Ishikawa (cell line): ENCODE results near the gene SP1.
A peak's percentile ranks its signal among the peaks of the same experiment; 100 is the strongest.

Experiments used
- CEBPB ChIP-seq: IDR thresholded peaks from 2 replicates; pipeline ENCODE4 v1.6.1; 2012
- CREB1 ChIP-seq: IDR thresholded peaks from 2 replicates; pipeline ENCODE4 v1.6.1; 2012; ENCODE audit warnings: low read depth
- EGR1 ChIP-seq: IDR thresholded peaks from 2 replicates; pipeline ENCODE4 v1.6.1; 2012
- EP300 ChIP-seq: IDR thresholded peaks from 2 replicates; pipeline ENCODE4 v1.6.1; 2012; ENCODE audit warnings: borderline replicate concordance
- FOXM1 ChIP-seq: IDR thresholded peaks from 2 replicates; pipeline ENCODE4 v1.6.1; 2012; ENCODE audit warnings: low read depth, borderline replicate concordance
- NFIC ChIP-seq: IDR thresholded peaks from 2 replicates; pipeline ENCODE4 v1.6.1; 2012
- RAD21 ChIP-seq: IDR thresholded peaks from 2 replicates; pipeline ENCODE4 v1.6.1; 2012; ENCODE audit warnings: low read depth
- TAF1 ChIP-seq: IDR thresholded peaks from 2 replicates; pipeline ENCODE4 v1.6.1; 2012; ENCODE audit warnings: low read depth, mild to moderate bottlenecking
- TCF12 ChIP-seq: IDR thresholded peaks from 2 replicates; pipeline ENCODE4 v1.6.1; 2012; ENCODE audit warnings: low read depth
- TEAD4 ChIP-seq: IDR thresholded peaks from 2 replicates; pipeline ENCODE4 v1.6.1; 2012
- YY1 ChIP-seq: IDR thresholded peaks from 2 replicates; pipeline ENCODE4 v1.6.1; 2012; ENCODE audit warnings: low read depth
- ZBTB7A ChIP-seq: IDR thresholded peaks from 2 replicates; pipeline ENCODE4 v1.6.1; 2012; ENCODE audit warnings: low read depth
- TF ChIP-seq, protein P1 (sequence below): IDR thresholded peaks from 2 replicates; pipeline ENCODE4 v1.6.1; 2012
- TF ChIP-seq, protein P2 (sequence below): IDR thresholded peaks from 2 replicates; pipeline ENCODE4 v1.6.1; 2012; ENCODE audit warnings: low read depth, mild to moderate bottlenecking
- TF ChIP-seq, protein P3 (sequence below): IDR thresholded peaks from 2 replicates; pipeline ENCODE4 v1.6.1; 2012

Gene SP1

DNA sequence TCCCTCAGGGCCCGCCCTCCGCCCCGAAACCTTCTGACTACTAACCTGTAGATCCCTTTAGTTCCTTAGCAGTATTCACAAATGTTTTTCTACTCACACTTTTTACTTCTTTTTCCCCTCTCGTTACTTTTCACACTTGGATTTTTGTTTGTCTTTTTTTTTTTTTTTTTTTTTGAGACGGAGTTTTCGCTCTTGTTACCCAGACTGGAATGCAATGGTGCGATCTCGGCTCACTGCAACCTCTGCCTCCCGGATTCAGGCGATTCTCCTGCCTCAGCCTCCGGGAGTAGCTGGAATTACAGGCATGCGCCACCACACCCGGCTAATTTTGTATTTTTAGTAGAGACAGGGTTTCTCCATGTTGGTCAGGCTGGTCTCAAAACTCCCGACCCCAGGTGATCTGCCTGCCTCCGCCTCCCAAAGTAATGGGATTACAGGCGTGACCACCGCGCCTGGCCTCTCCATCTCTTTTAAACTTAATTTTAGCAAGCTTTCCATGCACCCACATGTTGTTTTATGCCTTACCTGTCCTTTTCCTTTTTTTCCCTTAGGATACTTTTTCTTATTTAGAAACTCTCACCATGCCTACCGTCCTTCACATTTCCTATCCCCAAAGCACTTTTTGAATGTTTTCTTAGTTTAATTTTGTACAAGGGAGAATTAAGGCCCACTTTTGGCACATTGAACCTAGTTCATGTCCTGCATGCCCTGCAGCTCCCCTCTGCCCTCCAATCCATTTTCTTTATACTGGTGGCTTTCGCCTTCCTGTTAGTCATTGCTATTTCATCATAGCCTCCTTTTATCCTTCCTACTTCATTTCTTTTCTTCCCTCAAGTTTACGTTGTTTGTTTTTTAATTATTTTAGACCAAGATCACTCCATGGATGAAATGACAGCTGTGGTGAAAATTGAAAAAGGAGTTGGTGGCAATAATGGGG lies 1.1 kb downstream of the SP1 start:
- TF ChIP-seq TAF1: no peak

DNA sequence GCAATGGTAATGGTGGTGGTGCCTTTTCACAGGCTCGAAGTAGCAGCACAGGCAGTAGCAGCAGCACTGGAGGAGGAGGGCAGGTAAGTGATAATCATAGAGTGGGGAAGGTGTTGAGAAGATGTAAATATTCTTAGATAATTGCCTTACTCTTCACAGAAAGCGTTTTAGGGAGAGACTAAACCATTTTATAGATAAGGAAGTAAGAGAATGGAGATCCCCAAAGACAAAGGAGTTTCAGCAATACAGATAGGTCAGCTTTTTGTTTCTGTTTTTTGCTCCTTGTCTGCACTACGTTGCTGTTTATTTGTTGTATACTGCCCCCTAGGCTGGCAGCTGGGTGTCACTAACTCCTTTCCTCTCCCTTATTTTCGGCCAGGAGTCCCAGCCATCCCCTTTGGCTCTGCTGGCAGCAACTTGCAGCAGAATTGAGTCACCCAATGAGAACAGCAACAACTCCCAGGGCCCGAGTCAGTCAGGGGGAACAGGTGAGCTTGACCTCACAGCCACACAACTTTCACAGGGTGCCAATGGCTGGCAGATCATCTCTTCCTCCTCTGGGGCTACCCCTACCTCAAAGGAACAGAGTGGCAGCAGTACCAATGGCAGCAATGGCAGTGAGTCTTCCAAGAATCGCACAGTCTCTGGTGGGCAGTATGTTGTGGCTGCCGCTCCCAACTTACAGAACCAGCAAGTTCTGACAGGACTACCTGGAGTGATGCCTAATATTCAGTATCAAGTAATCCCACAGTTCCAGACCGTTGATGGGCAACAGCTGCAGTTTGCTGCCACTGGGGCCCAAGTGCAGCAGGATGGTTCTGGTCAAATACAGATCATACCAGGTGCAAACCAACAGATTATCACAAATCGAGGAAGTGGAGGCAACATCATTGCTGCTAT lies 2.0 kb downstream of the SP1 start:
- TF ChIP-seq TEAD4 (no peak), FOXM1 (no peak), NFIC (no peak), RAD21 (peak; percentile 72)

GRCh38 chr12:53383258-53383657 lies 3.3 kb downstream of the SP1 start:
- no peak for TF ChIP-seq TCF12
- TF ChIP-seq NFIC: no peak
- TF ChIP-seq TEAD4: no peak
- no peak for TF ChIP-seq EGR1
- no peak for TF ChIP-seq ZBTB7A
- TF ChIP-seq YY1: no peak
- no peak for TF ChIP-seq FOXM1
- no peak for TF ChIP-seq TAF1
- TF ChIP-seq RAD21: no peak
- TF ChIP-seq, protein P1, sequence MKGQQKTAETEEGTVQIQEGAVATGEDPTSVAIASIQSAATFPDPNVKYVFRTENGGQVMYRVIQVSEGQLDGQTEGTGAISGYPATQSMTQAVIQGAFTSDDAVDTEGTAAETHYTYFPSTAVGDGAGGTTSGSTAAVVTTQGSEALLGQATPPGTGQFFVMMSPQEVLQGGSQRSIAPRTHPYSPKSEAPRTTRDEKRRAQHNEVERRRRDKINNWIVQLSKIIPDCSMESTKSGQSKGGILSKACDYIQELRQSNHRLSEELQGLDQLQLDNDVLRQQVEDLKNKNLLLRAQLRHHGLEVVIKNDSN: no peak
- no peak for TF ChIP-seq CEBPB
- TF ChIP-seq, protein P2, sequence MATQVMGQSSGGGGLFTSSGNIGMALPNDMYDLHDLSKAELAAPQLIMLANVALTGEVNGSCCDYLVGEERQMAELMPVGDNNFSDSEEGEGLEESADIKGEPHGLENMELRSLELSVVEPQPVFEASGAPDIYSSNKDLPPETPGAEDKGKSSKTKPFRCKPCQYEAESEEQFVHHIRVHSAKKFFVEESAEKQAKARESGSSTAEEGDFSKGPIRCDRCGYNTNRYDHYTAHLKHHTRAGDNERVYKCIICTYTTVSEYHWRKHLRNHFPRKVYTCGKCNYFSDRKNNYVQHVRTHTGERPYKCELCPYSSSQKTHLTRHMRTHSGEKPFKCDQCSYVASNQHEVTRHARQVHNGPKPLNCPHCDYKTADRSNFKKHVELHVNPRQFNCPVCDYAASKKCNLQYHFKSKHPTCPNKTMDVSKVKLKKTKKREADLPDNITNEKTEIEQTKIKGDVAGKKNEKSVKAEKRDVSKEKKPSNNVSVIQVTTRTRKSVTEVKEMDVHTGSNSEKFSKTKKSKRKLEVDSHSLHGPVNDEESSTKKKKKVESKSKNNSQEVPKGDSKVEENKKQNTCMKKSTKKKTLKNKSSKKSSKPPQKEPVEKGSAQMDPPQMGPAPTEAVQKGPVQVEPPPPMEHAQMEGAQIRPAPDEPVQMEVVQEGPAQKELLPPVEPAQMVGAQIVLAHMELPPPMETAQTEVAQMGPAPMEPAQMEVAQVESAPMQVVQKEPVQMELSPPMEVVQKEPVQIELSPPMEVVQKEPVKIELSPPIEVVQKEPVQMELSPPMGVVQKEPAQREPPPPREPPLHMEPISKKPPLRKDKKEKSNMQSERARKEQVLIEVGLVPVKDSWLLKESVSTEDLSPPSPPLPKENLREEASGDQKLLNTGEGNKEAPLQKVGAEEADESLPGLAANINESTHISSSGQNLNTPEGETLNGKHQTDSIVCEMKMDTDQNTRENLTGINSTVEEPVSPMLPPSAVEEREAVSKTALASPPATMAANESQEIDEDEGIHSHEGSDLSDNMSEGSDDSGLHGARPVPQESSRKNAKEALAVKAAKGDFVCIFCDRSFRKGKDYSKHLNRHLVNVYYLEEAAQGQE: no peak
- no peak for TF ChIP-seq CREB1
- TF ChIP-seq, protein P3, sequence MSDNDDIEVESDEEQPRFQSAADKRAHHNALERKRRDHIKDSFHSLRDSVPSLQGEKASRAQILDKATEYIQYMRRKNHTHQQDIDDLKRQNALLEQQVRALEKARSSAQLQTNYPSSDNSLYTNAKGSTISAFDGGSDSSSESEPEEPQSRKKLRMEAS: no peak
- no peak for TF ChIP-seq EP300

- TF ChIP-seq YY1: no peak
- TF ChIP-seq, protein P1: no peak
- TF ChIP-seq CREB1: no peak
- TF ChIP-seq ZBTB7A: no peak
- no peak for TF ChIP-seq FOXM1
- no peak for TF ChIP-seq EGR1
- no peak for TF ChIP-seq TAF1
- no peak for TF ChIP-seq TEAD4
- TF ChIP-seq, protein P3: no peak
- TF ChIP-seq NFIC: no peak
- TF ChIP-seq TCF12: no peak
- no peak for TF ChIP-seq EP300
- no peak for TF ChIP-seq RAD21
- no peak for TF ChIP-seq CEBPB
- TF ChIP-seq, protein P2: no peak
Measured at GRCh38 chr12:53388932-53389331, 9.0 kb downstream of the SP1 start.

GRCh38 chr12:53389702-53390101 lies 9.7 kb downstream of the SP1 start:
- TF ChIP-seq TCF12 (no peak), EGR1 (no peak), FOXM1 (no peak), TAF1 (no peak), RAD21 (no peak), ZBTB7A (no peak), YY1 (no peak), CREB1 (no peak), CEBPB (no peak), NFIC (no peak), TEAD4 (no peak), EP300 (no peak)
- TF ChIP-seq, protein P3: no peak
- TF ChIP-seq, protein P2: no peak
- TF ChIP-seq, protein P1: no peak
